GM18508 (cell line): ENCODE data around the gene HEPN1.
"Not testable (repeated sequence)": the region's sequence is repeated elsewhere in the genome, so short reads cannot be mapped to it uniquely, and the experiment has no call there.

Source experiments
- ATAC-seq: cut with Tn5 transposase; IDR thresholded peaks from one replicate; pipeline ENCODE4 v1.9.1; 2021; ENCODE audit warnings: moderate number of reproducible peaks; ENCODE audit not compliant: insufficient read depth, unreplicated experiment

The HEPN1 gene

DNA sequence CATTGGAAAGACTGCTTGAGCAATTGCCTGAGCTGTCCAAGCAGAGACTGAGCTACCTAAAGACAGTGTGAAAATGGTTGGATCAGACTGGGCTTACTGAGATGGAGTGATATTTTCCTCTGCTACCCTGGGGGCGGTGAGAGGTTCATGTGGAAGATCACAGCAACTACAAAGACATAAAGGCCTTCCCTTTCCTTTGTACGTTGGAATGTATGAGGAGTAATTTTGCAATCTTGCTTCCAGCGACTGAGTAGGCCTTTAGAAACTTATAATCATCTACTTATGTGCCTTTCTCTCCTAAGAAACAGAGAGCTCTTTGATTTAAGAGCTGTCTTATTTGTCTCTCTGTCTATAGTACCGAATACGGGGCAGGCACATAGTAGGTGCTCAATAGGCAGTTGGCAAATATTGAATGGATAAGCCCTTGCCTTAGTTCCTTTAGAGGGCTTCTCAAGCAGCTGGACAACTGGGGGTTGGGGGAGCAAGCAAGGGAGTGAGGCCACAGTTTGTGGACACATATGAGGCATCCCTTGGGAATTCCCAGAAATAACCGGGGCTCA is 19.2 kb downstream of the HEPN1 start:
- ATAC-seq, result no peak

DNA sequence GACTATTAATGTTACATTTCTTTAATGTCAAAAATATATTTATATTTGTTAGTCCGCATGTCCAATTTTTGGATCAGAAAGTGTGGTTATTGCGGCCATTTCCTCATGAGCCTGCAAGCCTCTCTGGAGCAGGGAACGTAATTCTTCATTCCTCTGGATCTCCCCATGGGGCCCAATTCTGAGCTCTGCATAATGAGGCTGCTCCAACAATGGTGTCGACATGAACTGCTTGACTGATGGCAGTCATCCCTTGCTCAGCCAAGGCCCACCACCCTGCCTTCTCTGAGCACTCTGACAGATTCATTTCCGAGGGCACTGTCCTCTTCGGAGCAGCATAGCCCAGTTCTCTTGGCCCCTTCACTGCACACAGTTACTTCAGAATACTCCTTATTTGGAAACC is 19.9 kb downstream of the HEPN1 start:
- no peak for ATAC-seq

DNA sequence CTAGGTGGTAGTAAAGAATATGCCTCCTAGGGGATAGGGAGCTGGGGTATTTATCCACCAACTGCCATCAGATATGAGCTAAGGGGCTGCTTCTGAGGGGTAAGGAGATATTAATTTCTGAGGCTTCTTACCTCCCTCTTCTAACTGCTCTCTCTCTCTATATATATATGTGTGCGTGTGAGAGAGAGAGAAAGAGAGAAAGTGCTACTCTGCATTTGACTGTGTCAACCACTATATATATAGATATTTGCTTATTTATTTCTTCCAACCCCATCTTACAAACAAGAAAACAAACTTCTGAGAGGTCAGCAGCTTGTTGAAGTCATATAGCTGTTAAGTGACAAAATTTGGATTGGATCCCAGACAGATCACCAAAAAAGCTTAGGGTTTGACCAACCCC is 22.7 kb downstream of the HEPN1 start:
- ATAC-seq, result no peak

DNA sequence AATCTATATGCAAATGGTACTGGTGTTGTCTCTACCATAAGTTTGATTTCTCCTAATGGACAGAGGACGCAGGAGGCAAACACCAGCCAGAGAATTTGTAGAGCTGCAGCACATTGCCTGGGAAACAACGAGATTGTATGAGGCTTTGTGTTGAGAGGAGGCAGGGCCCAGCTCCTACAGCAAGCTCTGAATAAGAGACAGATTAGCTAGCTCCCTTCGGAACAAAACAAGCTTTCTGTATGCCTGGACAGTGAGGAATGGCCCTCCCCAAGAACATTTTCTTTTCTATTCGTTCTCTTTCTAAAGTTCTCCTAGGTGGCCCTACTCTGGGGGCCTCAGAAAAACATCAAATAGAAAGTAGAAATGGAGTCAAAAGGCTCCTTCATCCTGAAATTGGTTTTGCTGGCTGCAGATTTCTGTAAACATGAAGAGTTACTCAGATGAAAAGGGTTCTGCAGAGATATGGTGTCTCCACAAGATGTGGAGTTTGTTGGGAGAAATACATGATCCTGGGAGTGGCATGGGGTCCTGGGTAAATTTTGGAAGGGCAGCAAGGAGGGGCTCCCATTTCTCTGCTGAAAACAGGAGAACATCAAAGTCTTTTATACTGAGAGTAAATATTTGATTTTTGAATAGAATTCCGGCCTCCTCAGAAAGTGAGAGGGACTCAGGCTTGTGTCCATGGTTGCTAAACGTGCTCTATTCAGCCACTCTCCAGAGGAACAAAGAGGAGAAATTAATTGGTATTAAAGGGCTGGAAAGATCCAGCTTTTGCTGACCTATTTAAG is 23.6 kb downstream of the HEPN1 start:
- ATAC-seq, result no peak

DNA sequence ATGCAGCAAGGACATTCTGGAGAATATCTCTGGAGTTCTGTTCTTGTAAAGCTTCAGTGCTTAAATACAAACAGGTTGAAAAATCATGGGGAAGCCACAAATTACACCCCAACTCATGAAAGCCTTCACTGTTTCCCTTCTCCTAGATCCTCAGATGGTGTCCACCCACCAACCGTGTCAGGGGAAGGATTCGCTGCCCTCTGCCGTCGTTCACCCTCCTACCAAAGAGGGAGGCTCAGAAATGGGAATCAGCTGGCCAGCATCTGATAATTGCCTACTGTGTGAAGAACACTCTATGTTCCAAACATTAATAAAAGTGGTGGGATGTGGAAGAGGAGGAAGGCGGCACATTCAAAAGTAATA is 24.2 kb downstream of the HEPN1 start:
- no peak for ATAC-seq

DNA sequence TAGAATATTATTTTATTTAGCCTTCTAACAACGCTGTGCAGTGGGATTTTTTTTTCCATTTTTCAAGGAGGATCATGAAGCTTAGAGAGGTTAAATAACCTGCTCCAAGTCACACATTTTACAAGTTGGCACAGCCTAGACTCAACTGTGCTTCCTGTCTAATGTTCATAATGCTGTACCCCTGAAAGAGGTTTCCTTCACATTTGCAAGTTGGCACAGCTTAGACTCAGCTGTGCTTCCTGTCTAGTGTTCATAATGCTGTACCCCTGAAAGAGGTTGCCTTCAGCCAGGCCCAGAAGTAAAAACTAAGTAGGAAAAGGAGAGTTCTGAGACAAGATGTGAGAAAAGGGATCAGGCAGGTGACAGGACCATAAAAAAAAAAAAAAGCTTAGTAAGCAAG is 24.7 kb downstream of the HEPN1 start:
- no peak for ATAC-seq

DNA sequence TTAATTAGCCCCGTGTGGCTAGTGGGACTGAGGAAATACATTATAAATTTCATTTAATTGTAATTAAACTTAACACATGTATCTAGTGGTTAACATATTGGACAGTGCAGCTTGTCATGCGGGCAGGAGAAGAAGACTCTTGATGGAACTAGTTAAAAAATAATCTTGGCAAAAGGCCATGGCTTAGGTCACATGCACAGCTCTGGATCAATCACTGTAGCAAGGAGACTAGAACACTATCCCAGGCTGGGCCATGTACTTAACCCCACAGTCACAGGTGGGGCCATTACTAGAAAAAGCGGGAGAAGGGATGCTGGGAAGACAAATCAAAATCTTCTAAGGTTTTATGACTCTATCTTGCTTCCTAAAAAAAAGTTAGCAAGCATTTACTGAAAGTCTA is 25.5 kb downstream of the HEPN1 start:
- ATAC-seq, result no peak

DNA sequence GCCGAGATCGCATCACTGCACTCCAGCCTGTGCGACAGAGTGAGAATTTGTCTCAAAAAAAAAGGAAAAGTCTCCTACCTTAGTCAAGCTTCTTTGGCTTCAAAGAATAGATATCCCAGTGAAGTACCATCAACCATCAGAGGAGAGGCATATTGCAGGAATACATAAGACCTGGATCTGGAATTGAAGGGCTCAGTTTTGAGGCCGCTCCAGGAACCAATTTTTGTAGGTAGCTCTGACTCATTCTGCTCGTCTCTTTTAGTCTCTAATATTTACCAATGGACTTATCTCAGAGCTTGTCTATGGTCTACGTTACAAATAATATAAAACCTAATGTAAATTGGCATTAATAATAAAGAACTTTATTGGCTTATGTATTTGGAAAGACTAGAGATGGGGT is 26.8 kb downstream of the HEPN1 start:
- no peak for ATAC-seq

DNA sequence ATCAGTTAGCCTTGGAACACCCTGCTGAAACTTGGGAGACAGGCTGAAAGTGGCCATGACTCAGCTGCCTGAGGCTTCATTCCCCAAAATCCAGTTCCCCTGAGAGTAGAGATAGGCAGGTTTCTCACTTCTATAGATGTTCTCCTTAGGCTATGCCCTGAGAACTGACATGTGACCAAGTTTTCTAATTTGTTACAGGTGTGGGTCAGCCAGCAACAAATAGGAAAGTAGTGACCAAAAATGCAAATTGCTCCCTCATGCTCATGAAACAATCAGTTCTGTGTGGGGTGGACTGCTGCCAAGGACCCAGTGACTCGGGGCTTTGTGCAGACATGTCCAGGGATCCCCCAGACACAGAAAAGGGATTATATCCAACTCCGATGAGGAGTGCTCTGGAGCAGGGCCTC is 27.7 kb downstream of the HEPN1 start:
- ATAC-seq, result no peak

DNA sequence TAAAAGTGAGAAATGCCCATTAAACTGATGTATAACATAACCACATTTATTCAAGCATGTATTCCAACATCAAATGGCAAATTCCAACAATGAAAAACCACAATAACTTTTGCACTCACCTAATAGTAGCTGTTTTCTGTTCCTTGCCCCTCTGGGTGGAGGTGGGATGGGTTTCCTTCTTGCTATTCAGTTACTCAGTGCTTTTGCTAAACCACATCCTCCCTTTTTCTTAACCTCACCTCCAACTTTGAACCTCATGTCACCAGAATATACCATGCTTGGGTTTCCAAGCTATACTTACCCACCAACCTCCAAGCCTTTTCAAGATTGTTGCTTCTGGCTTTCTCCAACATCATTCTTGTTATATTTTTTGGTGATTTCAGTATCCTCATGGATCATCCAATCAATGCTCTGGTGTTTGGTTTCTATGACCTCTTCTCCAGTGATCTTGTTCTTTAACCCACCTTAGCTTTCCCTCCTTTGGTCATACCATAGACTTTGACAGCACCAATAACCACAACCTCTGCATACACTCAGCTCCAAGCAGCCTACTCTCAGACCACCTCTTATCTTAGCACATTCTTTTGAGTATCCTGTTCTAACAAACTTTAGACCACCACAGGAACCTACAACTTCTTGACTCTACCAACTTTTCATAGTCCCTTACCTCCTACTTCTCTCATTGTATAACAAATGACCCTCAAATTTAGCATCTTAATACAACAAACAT is 31.7 kb downstream of the HEPN1 start:
- ATAC-seq, result no peak

DNA sequence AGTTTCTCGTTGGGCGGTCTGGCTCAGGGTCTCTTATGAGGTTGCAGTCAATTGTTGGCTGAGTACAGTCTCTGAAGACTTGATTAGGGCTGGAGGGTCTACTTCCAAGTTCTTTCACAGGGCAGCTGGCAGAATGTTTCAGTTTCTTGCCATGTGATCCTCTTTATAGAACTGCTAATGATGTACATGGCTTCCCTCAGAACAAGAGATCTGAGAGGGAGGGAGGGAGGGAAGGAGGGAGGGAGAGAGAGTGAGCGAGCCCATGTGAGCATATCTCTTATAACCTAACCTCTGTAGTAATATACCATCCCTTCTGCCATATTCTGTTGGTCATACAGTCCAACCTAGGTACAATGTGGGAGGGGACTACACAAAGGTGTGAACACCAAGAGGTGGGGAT is 32.3 kb downstream of the HEPN1 start:
- no peak for ATAC-seq

DNA sequence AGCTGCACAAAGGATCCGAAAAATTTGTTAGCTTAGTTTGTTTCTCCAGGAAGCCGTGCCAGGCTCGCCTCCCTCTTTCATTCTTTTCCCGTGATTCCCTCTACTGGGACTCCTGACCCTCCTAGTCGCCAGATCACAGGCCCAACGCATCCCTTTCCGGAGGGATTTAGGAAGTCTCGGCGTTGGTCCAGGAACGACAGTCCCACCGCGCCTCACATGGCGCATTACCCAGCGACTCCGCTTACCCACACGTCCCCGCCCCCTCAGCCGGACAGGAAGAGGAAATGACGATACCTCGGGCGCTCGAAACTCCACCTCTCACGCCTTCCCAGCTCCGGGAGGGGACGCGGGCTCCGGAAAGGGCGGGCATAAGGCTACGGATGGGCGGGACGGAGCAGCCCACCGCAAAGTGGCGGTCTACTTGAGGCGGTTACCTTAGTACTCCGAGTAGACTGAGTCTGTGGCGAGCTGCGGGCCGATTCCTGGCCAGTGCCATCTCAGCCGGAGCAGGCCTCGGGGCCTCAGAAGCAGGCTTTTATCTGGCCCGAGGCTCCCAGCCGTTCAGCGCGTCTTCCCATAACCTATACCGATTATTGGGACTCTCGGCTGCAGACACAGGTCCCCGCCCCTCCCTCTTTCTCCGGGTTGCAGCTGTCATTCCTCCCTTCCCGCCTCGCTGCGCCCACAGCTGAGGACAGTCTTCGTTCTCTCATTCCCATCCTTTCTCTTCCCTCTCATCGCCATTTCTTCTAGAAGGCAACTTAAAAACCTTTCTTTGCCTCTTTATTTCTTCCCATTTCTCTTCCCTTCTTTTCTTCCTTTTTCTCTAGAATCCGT is 34.9 kb downstream of the HEPN1 start, which contains the start of gene CCDC15:
Gene CCDC15, plus strand, starts transcription at position 450 of the 837 bp plus-strand sequence. CDS start 531 bp downstream, outside the sequence.
- peak; percentile 93 for ATAC-seq

DNA sequence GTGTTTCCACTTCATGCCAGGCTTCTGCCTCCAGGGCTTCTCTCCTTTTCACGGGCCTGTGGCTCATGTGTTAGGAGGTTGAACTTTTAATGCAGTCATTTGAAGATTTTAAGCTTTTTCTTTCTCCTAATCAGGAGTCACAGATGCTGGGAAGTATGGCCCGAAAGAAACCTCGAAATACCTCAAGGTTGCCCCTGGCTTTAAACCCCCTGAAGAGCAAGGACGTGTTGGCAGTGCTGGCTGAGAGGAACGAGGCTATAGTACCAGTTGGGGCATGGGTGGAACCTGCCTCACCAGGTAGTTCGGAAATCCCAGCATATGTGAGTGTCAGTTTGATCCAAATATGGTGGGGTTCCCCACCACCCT is 35.5 kb downstream of the HEPN1 start:
- ATAC-seq, result no peak

DNA sequence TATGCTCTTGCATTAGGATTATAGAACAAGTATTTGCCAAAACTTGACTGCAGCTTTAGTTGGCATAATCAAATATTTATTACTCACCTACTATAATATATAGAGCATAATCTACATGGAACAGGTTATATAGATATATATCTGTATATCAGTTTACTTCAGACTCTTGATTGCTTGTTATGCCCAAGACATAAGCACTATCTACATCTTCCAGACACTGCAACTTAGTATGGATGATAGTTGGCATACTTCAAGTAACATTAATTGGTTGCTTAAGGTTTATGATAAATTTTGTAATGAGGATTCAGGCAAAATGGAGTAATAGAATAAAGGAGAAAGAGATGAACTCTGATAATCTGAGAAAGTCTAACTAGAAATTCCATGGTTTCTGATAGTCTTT is 36.0 kb downstream of the HEPN1 start:
- no peak for ATAC-seq

DNA sequence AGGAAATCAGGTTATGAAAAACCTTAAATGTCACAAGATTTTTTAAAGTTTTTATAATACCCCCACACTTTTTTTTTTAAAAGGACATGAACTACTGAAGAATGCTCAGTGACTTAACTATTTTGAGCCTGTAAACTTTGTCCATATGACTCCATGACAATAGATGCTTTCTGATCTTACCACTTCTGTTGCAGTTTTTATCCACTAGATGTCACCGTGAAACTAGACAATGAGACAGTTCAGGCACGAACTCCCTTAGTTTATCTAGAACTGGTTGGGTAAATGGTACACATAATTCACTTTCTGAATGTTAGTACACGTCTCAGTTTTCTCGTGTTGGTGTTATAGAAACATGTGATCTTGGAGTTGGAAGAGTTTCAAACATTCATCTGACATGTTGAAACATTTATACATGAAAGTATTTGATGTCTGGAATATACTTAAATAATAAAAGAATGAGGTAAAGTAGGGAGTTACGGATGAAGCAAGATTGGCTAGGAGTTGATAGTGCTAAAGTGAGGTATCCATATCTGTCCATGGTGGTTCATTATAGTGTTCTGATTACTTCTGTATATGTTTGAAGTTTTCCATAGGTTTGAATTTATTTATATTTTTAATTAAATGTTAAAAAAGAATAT is 43.0 kb downstream of the HEPN1 start:
- peak; percentile 94 for ATAC-seq

DNA sequence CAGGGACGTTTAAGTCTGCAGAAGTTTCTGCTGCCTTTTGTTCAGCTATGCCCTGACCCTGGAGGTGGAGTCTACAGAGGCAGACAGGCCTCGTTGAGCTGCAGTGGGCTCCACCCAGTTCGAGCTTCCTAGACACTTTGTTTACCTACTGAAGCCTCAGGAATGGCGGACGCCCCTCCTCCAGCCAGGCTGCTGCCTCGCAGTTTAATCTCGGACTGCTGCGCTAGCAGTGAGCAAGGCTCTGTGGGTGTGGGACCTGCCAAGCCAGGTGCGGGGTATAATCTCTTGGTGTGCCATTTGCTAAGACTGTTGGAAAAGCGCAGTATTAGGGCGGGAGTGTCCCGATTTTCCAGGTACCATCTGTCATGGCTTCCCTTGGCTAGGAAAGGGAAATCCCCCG is 49.1 kb downstream of the HEPN1 start:
- not testable (repeated sequence) for ATAC-seq
